HG03139 (cell line): ENCODE results near the gene NEMP1.

Experiments used
- ATAC-seq: cut with Tn5 transposase; IDR thresholded peaks from one replicate; pipeline ENCODE4 v1.9.1; 2021; ENCODE audit not compliant: unreplicated experiment

Gene NEMP1

GRCh38 chr12:57107456-57108155 lies 29.0 kb upstream of the NEMP1 start:
- ATAC-seq, result no peak

- no peak for ATAC-seq
Observed at GRCh38 chr12:57106021-57106708, 27.6 kb upstream of the NEMP1 start.

GRCh38 chr12:57105011-57105753 lies 26.6 kb upstream of the NEMP1 start:
- no peak for ATAC-seq

GRCh38 chr12:57104292-57104910 lies 25.8 kb upstream of the NEMP1 start:
- no peak for ATAC-seq

GRCh38 chr12:57103856-57104255 lies 25.3 kb upstream of the NEMP1 start:
- no peak for ATAC-seq

- no peak for ATAC-seq
Observed at GRCh38 chr12:57101892-57102695, 23.5 kb upstream of the NEMP1 start.

- ATAC-seq, result no peak
Observed at GRCh38 chr12:57099766-57100165, 21.2 kb upstream of the NEMP1 start.

GRCh38 chr12:57099047-57099714 lies 20.6 kb upstream of the NEMP1 start:
- no peak for ATAC-seq

- ATAC-seq, result no peak
Observed at GRCh38 chr12:57098546-57098945, 20.0 kb upstream of the NEMP1 start.

- ATAC-seq, result no peak
Observed at GRCh38 chr12:57097554-57097835, 18.9 kb upstream of the NEMP1 start.

GRCh38 chr12:57096748-57097553 lies 18.4 kb upstream of the NEMP1 start:
- no peak for ATAC-seq

- no peak for ATAC-seq
Observed at GRCh38 chr12:57096099-57096572, 17.5 kb upstream of the NEMP1 start.

GRCh38 chr12:57095440-57095839 lies 16.8 kb upstream of the NEMP1 start:
- ATAC-seq, result no peak

GRCh38 chr12:57094208-57095160 lies 15.9 kb upstream of the NEMP1 start:
- no peak for ATAC-seq

GRCh38 chr12:57093415-57094207 lies 15.0 kb upstream of the NEMP1 start:
- no peak for ATAC-seq

- no peak for ATAC-seq
Observed at GRCh38 chr12:57092876-57093414, 14.4 kb upstream of the NEMP1 start.

GRCh38 chr12:57092529-57092862 lies 13.9 kb upstream of the NEMP1 start:
- ATAC-seq, result no peak
